RWPE1 (cell line): Measurements from ENCODE around the gene PSME1.
A peak's percentile ranks its signal among the peaks of the same experiment; 100 is the strongest.

Experiments used
- CTCF ChIA-PET: fragments of 350-600 bp; sonication (Branson Sonifier 250); formaldehyde crosslinking; extraction: SDS; loops from one replicate; lab custom pipeline; 2021; lab: Yijun Ruan, JAX
- POLR2A ChIA-PET: fragments of 400-600 bp; formaldehyde crosslinking; extraction: SDS; loops from one replicate; lab custom pipeline; 2020; ENCODE audit warnings: antibody characterized with exemption; ENCODE audit not compliant: low non-redundant PET; lab: Yijun Ruan, JAX
- DNase-seq: peaks from one replicate; pipeline ENCODE4 v3.0.0; 2012; ENCODE audit warnings: low spot score
- H3K27ac ChIP-seq: fragments of 450-650 bp; 2 replicates; pipeline ENCODE4 v1.5.1; 2017
- TF ChIP-seq, protein P1 (sequence below): fragments of 450-650 bp; conservative IDR thresholded peaks from 2 replicates; pipeline ENCODE4 v1.5.1; 2017; ENCODE audit warnings: low read depth, mild to moderate bottlenecking

Gene PSME1

DNA sequence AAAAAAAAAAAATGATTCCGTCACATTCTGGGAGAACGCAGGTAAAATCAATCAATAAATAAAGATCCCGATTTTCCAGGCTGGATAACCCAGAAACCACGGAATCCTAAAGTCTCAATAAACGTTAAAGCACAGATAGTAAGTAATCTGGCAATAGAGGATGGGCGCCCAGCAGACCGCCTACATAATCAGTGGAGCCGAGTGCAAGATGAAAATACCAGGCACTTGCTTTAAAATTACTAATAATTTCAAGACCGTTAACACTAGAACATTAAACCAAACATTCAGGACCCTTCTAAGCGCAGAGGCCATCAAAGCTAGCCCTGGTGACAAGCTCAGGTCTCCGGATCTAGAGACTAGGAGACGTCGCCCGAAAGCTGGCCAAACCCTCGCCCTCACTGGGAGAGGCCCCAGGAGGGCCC is 22.6 kb upstream of the PSME1 start:
- ChIA-PET CTCF (interaction anchor here (0.6 kb wide), 2 partner anchors 61 to 74 kb away, joined by 3 read pairs; no protein-coding TSS in a partner anchor), POLR2A (interaction anchor here (0.7 to 2.0 kb wide), 7 partner anchors 19 to 129 kb away, joined by 3 to 12 read pairs (median 4); partner anchors contain the start of genes PCK2, PSME1, PSME2 and RNF31)
- TF ChIP-seq, protein P1, sequence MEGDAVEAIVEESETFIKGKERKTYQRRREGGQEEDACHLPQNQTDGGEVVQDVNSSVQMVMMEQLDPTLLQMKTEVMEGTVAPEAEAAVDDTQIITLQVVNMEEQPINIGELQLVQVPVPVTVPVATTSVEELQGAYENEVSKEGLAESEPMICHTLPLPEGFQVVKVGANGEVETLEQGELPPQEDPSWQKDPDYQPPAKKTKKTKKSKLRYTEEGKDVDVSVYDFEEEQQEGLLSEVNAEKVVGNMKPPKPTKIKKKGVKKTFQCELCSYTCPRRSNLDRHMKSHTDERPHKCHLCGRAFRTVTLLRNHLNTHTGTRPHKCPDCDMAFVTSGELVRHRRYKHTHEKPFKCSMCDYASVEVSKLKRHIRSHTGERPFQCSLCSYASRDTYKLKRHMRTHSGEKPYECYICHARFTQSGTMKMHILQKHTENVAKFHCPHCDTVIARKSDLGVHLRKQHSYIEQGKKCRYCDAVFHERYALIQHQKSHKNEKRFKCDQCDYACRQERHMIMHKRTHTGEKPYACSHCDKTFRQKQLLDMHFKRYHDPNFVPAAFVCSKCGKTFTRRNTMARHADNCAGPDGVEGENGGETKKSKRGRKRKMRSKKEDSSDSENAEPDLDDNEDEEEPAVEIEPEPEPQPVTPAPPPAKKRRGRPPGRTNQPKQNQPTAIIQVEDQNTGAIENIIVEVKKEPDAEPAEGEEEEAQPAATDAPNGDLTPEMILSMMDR, result no peak
- peak overlapping the region; percentile 99 for H3K27ac ChIP-seq
- DNase-seq, result no peak

DNA sequence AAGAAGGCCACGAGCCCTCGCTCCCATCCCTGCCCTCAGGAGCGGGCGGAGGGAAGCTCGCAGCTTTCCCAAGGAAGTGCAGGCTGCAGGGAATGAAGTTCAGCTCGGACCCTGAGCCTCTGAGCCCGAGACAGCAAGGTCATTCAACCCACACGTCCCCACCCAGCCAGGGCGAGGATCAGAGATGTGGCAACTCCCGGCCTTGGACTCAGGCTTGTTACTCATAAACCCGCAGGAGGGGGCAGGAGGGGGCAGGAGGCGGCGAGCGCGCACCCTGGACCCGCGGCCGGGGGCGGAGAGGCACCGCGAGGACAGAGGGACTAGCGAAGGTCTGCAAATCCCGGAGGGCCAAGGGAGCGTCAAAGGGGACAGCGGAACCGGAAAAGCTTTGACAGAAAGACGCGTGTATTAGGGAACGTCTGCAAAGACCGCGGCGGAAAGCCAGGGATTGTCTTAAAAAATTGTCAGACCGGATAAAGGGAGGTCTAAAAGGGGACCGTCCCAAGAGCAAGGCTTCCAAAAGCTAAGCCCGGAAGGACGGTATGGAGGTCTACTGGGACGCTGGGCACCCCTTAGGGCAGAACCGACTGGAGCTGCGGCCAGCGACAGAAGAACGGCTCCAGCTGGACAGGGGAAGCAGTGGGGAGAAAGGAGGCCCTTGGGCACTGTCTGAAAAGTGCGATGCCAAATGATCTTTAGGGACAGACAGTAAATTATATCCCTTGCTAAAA is 22.0 kb upstream of the PSME1 start:
- TF ChIP-seq, protein P1, result no peak
- peak; percentile 78 for DNase-seq
- ChIA-PET CTCF (interaction anchor here (0.6 kb wide), 2 partner anchors 61 to 73 kb away, joined by 3 read pairs; no protein-coding TSS in a partner anchor), POLR2A (interaction anchor here (0.7 to 2.0 kb wide), 10 partner anchors 10 to 128 kb away, joined by 3 to 12 read pairs (median 4); partner anchors contain the start of genes IRF9, PCK2, PSME1 and PSME2)
- peak overlapping the region; percentile 99 for H3K27ac ChIP-seq

DNA sequence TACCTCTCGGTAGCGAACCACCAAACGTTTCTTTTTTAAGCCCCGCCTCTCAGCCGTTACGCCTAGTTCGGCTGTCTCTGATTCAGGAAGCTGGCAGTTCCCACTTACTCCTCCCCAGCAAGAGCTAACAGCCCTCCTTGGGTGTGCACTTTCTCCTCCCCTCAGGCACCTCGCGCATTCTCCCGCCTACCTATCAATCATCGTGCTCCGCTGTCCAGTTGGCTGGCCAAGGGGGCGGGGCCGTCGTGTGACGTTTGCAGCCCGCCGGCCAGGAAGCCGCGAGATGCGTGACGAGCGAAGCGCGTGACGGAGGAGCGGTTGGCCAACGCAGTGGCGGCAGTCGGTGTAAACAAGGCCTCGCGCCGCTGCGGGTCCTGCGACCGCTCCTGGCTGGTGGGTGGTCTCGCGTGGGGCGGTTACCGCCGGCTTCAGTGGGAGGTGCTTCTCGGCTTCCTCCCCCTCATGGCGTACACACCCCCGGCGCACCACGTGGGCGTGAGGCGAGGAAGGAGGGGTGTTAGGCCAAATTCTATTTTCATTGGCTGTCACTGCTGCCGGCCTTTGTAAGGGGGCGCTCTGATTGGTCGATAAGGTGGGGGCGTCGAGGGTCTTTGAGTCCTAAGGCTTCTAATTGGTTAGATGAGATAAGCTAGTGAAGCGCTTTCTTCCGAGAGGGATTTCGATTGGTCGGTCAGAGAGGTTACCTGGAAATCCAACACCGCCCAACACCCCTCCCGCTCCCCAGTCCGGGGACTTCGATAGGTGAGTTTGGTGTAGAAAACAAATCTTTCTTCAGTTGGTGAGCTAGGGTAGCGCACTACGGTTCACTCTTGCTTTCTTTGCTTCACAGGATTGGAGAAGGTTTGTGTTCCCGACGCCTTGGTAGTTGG is 21.2 kb upstream of the PSME1 start, which contains the start of the genes DCAF11 and NRL:
Gene DCAF11 (plus strand): TSS at position 246 of the 890 bp plus-strand sequence. CDS start 818 bp downstream, outside the sequence.
Gene NRL (minus strand): TSS at position 418 of the 890 bp plus-strand sequence. CDS start 32,101 bp downstream, outside the sequence.
- CTCF ChIA-PET, result no interaction called here
- TF ChIP-seq, protein P1, result no peak
- DNase-seq, result peak; percentile 99
- peak within 1 kb of the TSS; percentile 99 for H3K27ac ChIP-seq
- POLR2A ChIA-PET, result interaction anchor here (0.7 to 2.0 kb wide), 10 partner anchors 9 to 769 kb away, joined by 3 to 12 read pairs (median 4); partner anchors contain the start of genes IRF9, PCK2, PSME1 and PSME2

DNA sequence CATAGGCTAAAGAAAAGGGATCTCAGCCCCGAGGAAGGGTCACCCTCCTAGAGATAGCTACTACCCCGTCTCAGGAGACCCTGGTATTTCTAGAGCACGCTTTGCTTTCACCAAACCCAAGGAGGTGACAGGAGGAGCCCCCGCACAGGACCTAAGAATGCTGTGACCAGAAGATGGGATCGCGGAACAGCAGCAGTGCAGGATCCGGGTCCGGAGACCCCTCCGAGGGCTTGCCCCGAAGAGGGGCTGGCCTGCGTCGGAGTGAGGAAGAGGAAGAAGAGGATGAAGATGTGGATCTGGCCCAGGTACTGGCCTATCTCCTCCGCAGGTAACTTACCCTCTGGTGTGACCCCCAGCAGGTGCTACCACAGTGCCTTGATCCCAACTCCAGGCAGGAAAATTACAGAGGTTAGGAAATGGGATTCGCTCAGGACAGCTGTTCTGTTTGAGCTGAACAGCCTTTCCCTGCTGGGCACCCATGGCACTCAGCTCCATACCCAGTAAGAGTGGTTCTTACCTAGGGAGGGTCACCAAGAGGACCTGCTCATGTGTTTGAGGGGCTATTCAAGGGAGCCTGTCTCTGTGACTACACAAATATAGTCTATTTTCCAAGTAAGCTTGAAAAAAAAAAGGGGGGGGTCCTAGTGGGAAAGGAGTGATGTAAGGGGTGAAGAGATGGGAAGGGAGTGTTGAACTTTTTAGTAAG is 20.4 kb upstream of the PSME1 start:
- ChIA-PET POLR2A (interaction anchor here (0.7 to 1.7 kb wide), 2 partner anchors 31 to 770 kb away, joined by 3 read pairs; partner anchors contain the start of gene RNF31), CTCF (interaction anchor here (0.5 kb wide), 1 partner anchor 149 kb away, joined by 3 read pairs; no protein-coding TSS in a partner anchor)
- DNase-seq, result no peak
- peak overlapping the region; percentile 99 for H3K27ac ChIP-seq
- TF ChIP-seq, protein P1, result no peak

DNA sequence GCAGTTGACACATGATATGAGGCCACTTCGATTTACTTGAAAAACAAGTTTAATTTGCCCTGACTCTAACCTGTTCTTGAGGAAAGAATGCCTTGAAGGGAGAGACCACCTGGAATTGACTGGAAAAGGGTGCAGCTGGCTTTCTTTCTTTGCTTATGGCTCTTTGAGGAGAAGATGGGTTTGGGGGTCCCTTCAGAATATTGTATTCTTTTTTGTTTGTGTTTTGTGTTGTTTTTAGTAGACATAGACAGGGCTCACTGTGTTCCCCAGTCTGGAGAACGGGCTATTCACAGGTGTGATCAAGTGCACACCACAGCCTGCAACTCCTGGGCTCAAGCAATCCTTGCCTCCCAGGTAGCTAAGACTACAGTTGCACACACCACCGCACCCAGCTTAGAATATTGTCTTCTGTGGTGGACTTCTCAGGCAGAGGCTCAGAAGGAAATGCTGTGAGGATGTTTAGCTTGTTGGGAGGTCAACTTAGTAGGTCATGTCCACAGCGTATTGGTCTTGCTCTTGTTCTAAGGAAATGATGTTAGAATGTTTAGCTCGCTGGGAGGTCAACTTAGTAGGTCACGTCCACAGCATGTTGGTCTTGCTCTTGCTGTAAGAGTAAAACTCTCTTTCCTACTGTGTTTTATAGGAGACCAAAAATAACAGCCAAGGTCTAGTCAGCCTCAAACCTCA is 19.7 kb upstream of the PSME1 start:
- H3K27ac ChIP-seq, result no peak overlapping the region
- ChIA-PET CTCF (interaction anchor here (0.5 kb wide), 1 partner anchor 148 kb away, joined by 3 read pairs; no protein-coding TSS in a partner anchor), POLR2A (interaction anchor here (1.7 kb wide), 1 partner anchor 31 kb away, joined by 3 read pairs; the partner anchor contains the start of gene RNF31)
- no peak for DNase-seq
- TF ChIP-seq, protein P1, result no peak
